ENCODE results near the gene ZNF268. TPM values are rescaled to one million over a fixed set of nuclear protein-coding genes. Genes with fewer than 3 reads are reported as not detected.

Gene ZNF268
- total RNA-seq, 1 experiment from 2014 or later: 12.2 TPM

- no TSS peak for BruUV-seq (replicated peaks)
- no peaks in the 10 kb centered on the region for H3K36me3 ChIP-seq (ENCODE audit: control insufficient read depth in 1 of 2, insufficient read depth in 2 of 2, low read length in 2 of 2)
- H3K4me3 ChIP-seq (replicated peaks in 1 of 2; ENCODE audit: low read depth in 1 of 2, low read length in 2 of 2): no peak overlapping the region
- no peaks in the 10 kb centered on the region for H3K79me2 ChIP-seq (ENCODE audit: insufficient read depth, low read length)
- RAD21 ChIA-PET (ENCODE audit: low non-redundant PET in 1 of 2, low total read pairs in 2 of 2, uncharacterized antibody in 2 of 2, unreplicated experiment in 2 of 2): no interaction called here
- no peak overlapping the region for H3K27ac ChIP-seq (ENCODE audit: low read depth, low read length)
- peaks cover 4 to 9% of the 10 kb centered on the region in 2 experiments; a peak in 2 of 4 replicates for H3K9me3 ChIP-seq (ENCODE audit: control insufficient read depth in 1 of 2, insufficient read depth in 1 of 2, low read depth in 1 of 2, low read length in 2 of 2)
- no peak overlapping the region for H2AFZ ChIP-seq (ENCODE audit: low read depth, low read length, poor library complexity, severe bottlenecking)
- no peak overlapping the region for H3K9ac ChIP-seq (ENCODE audit: low read length)
- CTCF ChIA-PET: no interaction called here
- no peaks in the 10 kb centered on the region for H3K4me1 ChIP-seq (ENCODE audit: control insufficient read depth in 1 of 2, insufficient read depth in 2 of 2, low read length in 2 of 2)
- H3K4me2 ChIP-seq (ENCODE audit: low read length): no peak overlapping the region
- no peaks in the 10 kb centered on the region for H3K27me3 ChIP-seq (ENCODE audit: insufficient read depth, low read length)
- TF ChIP-seq FOSL1 (IDR thresholded peaks at IDR 0.05; ENCODE audit: low read depth) (no peak), SIN3A (IDR thresholded peaks at IDR 0.05; ENCODE audit: low read depth) (no peak), EZH2 (IDR thresholded peaks at IDR 0.05) (no peak), ELF1 (IDR thresholded peaks at IDR 0.05; ENCODE audit: borderline replicate concordance, low read depth) (no peak), RAD21 (IDR thresholded peaks at IDR 0.05; ENCODE audit: low read depth) (no peak), SP1 (IDR thresholded peaks at IDR 0.05; ENCODE audit: low read depth) (no peak), CBX3 (IDR thresholded peaks at IDR 0.05; ENCODE audit: low read depth) (no peak), YY1 (IDR thresholded peaks at IDR 0.05; ENCODE audit: extremely low read depth, insufficient replicate concordance, low read depth, low read length) (no peak), EZH2phosphoT487 (IDR thresholded peaks at IDR 0.05; ENCODE audit: borderline replicate concordance) (no peak)
- no peaks in the 10 kb centered on the region for H3K9me2 ChIP-seq (ENCODE audit: insufficient read depth)
- POLR2A ChIA-PET: no interaction called here
- DNase-seq (ENCODE audit: low read depth, low spot score) (no peak), ATAC-seq (no peak)
- H4K20me1 ChIP-seq (ENCODE audit: insufficient read depth): no peaks in the 10 kb centered on the region
- intact Hi-C loops (cut with micrococcal nuclease): no loop called here
Observed at GRCh38 chr12:133231001-133231400, 49.7 kb downstream of the ZNF268 start.

GRCh38 chr12:133233006-133233405 is 51.7 kb downstream of the ZNF268 start:
- DNase-seq (ENCODE audit: low read depth, low spot score) (no peak), ATAC-seq (no peak)
- ChIA-PET RAD21 (ENCODE audit: low non-redundant PET in 1 of 2, low total read pairs in 2 of 2, uncharacterized antibody in 2 of 2, unreplicated experiment in 2 of 2) (no interaction called here), CTCF (no interaction called here), POLR2A (no interaction called here)
- H4K20me1 ChIP-seq (ENCODE audit: insufficient read depth): no peaks in the 10 kb centered on the region
- H3K9me2 ChIP-seq (ENCODE audit: insufficient read depth): no peaks in the 10 kb centered on the region
- H3K36me3 ChIP-seq (ENCODE audit: control insufficient read depth in 1 of 2, insufficient read depth in 2 of 2, low read length in 2 of 2): no peaks in the 10 kb centered on the region
- H3K9ac ChIP-seq (ENCODE audit: low read length): no peak overlapping the region
- no peak overlapping the region for H3K27ac ChIP-seq (ENCODE audit: low read depth, low read length)
- BruUV-seq (replicated peaks): no TSS peak
- H3K27me3 ChIP-seq (ENCODE audit: insufficient read depth, low read length): no peaks in the 10 kb centered on the region
- TF ChIP-seq YY1 (IDR thresholded peaks at IDR 0.05; ENCODE audit: extremely low read depth, insufficient replicate concordance, low read depth, low read length): no peak
- TF ChIP-seq EZH2phosphoT487 (IDR thresholded peaks at IDR 0.05; ENCODE audit: borderline replicate concordance): no peak
- no peak for TF ChIP-seq ATF3 (IDR thresholded peaks at IDR 0.05)
- TF ChIP-seq POLR2AphosphoS5 (IDR thresholded peaks at IDR 0.05; ENCODE audit: low read depth, low read length): no peak
- no peak for TF ChIP-seq ZNF274 (IDR thresholded peaks at IDR 0.05; ENCODE audit: low read depth, low read length)
- TF ChIP-seq CBX3 (IDR thresholded peaks at IDR 0.05; ENCODE audit: low read depth): no peak
- intact Hi-C loops (cut with micrococcal nuclease): no loop called here
- H3K4me2 ChIP-seq (ENCODE audit: low read length): no peak overlapping the region
- H3K9me3 ChIP-seq (ENCODE audit: control insufficient read depth in 1 of 2, insufficient read depth in 1 of 2, low read depth in 1 of 2, low read length in 2 of 2): peaks cover 8 to 9% of the 10 kb centered on the region in 2 experiments; a peak in 2 of 4 replicates
- no peaks in the 10 kb centered on the region for H3K4me1 ChIP-seq (ENCODE audit: control insufficient read depth in 1 of 2, insufficient read depth in 2 of 2, low read length in 2 of 2)
- H3K4me3 ChIP-seq (replicated peaks in 1 of 2; ENCODE audit: low read depth in 1 of 2, low read length in 2 of 2): no peak overlapping the region
- no peak overlapping the region for H2AFZ ChIP-seq (ENCODE audit: low read depth, low read length, poor library complexity, severe bottlenecking)
- H3K79me2 ChIP-seq (ENCODE audit: insufficient read depth, low read length): no peaks in the 10 kb centered on the region

All from HCT116 (cell line).